Activated B cell treated with CpG ODN at 0.5 μM for 24 hours (primary cell): Measurements from ENCODE around the gene RFC5. TPM values are rescaled to one million over a fixed set of nuclear protein-coding genes. Genes with fewer than 3 reads are reported as not detected.

Experiments used
- ATAC-seq: fragments of 200-7000 bp; cut with Tn5 transposase; one replicate; pipeline ENCODE4 v1.10.0; 2021; ENCODE audit warnings: low read depth, mild to moderate bottlenecking, moderate library complexity
- CTCF ChIA-PET: fragments of 350-600 bp; sonication (Branson Sonifier 250); formaldehyde crosslinking; loops from one replicate; lab custom pipeline; 2021; ENCODE audit warnings: antibody characterized with exemption; lab: Charles Lee
- POLR2A ChIA-PET: fragments of 350-600 bp; sonication (Branson Sonifier 250); formaldehyde crosslinking; loops from one replicate; lab custom pipeline; 2021; ENCODE audit warnings: antibody characterized with exemption; lab: Charles Lee
- DNase-seq: peaks from one replicate; pipeline ENCODE4 v3.0.0; 2022
- H3K27ac Mint-ChIP-seq: one replicate; pipeline ENCODE4 v1.8.0; 2020; ENCODE audit warnings: mixed read lengths
- H3K27me3 Mint-ChIP-seq: one replicate; pipeline ENCODE4 v1.8.0; 2021; ENCODE audit warnings: mixed read lengths
- H3K36me3 Mint-ChIP-seq: one replicate; pipeline ENCODE4 v1.8.0; 2021; ENCODE audit warnings: low read depth, mixed read lengths
- H3K4me1 Mint-ChIP-seq: one replicate; pipeline ENCODE4 v1.8.0; 2021; ENCODE audit warnings: mixed read lengths
- H3K4me3 Mint-ChIP-seq: one replicate; pipeline ENCODE4 v1.8.0; 2020; ENCODE audit warnings: mild to moderate bottlenecking, mixed read lengths
- H3K9me3 Mint-ChIP-seq: one replicate; pipeline ENCODE4 v1.8.0; 2020; ENCODE audit warnings: mixed read lengths
- CTCF ChIP-seq: fragments of 200-600 bp; IDR thresholded peaks from one replicate; pipeline ENCODE4 v1.8.0; 2022; ENCODE audit warnings: antibody characterized with exemption, mild to moderate bottlenecking
- intact Hi-C: fragments of 100-400 bp; cut with micrococcal nuclease; formaldehyde crosslinking; loops from one replicate; pipeline ENCODE4 v1.15.1; 2024
- total RNA-seq: library from RNA; stranded (reverse); gene quantifications from 2 replicates; pipeline ENCODE4 v1.2.3, GENCODE V29; 2022

RFC5 gene
- total RNA-seq, 1 donor from 2014 or later, result 20.1 TPM

DNA sequence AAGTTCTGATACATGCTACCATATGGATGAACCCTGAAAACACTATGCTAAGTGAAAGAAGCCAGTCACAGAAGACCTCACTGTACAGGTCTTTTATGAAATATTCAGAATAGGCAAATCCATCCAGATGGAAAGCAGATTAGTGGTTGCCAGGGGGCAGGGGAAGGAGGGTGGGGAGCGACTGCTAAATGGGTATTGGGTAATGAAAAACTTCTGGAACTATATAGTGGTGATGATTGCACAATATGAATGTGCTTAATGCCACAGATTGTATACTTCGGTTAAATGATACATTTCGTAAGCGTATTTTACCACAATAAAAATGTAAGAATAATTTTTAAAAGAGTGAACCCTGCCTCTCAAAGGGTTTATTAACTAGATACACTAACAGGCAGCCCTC, 35.9 kb upstream of the RFC5 start:
- ChIA-PET POLR2A (no interaction called here), CTCF (no interaction called here)
- Mint-ChIP-seq H3K27me3 (peaks cover 4% of the 10 kb centered on the region), H3K9me3 (no peaks in the 10 kb centered on the region), H3K4me3 (no peak overlapping the region), H3K4me1 (no peaks in the 10 kb centered on the region), H3K27ac (no peak overlapping the region), H3K36me3 (no peaks in the 10 kb centered on the region)
- no peak for DNase-seq
- intact Hi-C loops, result no loop called here
- TF ChIP-seq CTCF, result no peak
- ATAC-seq, result no peak

DNA sequence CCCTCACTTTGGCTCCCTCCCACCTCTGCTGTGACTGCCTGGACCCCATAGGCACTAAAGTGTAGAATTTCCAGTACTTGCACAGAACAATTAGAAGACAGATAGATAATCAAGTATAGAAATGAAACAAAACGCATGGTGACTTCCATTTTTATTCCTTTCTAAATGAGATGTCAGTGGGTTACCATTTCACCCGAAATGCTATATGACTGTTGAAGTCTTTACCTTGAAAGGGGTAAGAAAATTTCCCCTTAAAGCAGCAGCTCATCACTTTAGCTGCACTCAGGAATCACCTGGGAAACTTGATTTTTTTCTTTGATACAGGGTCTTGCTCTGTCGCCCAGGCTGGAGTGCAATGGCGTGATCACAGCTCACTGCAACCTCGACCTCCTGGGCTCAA, 35.2 kb upstream of the RFC5 start:
- ChIA-PET POLR2A (no interaction called here), CTCF (no interaction called here)
- Mint-ChIP-seq H3K36me3 (no peaks in the 10 kb centered on the region), H3K27me3 (peaks cover 6% of the 10 kb centered on the region), H3K4me1 (no peaks in the 10 kb centered on the region), H3K4me3 (no peak overlapping the region), H3K9me3 (no peaks in the 10 kb centered on the region), H3K27ac (no peak overlapping the region)
- DNase-seq (no peak), ATAC-seq (no peak)
- intact Hi-C loops, result no loop called here
- TF ChIP-seq CTCF, result no peak

DNA sequence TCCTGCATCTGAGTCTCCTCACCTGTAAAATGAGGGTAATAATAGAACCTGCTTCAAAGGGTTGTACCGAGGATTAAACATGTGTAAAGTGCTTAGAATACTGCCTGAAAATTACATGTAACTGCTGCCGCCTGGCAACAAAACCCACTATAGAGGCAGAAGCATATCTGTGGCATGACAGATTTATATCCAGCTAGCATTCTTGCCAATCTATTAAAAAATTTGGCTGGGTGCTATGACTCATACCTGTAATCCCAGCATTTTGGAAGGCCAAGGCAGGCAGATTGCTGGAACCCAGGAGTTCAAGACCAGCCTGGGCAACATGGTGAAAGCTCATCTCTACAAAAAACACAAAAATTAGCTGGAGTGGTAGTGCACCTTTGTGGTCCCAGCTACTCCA, 31.3 kb upstream of the RFC5 start:
- Mint-ChIP-seq H3K9me3 (peaks cover 4% of the 10 kb centered on the region), H3K36me3 (no peaks in the 10 kb centered on the region), H3K4me3 (no peak overlapping the region), H3K4me1 (no peaks in the 10 kb centered on the region), H3K27me3 (peaks cover 4% of the 10 kb centered on the region), H3K27ac (no peak overlapping the region)
- intact Hi-C loops, result no loop called here
- TF ChIP-seq CTCF, result no peak
- DNase-seq, result no peak
- CTCF ChIA-PET, result no interaction called here
- POLR2A ChIA-PET, result no interaction called here
- ATAC-seq, result no peak

- Mint-ChIP-seq H3K27ac (no peak overlapping the region), H3K9me3 (peaks cover 4% of the 10 kb centered on the region), H3K4me3 (no peak overlapping the region), H3K4me1 (no peaks in the 10 kb centered on the region), H3K36me3 (no peaks in the 10 kb centered on the region), H3K27me3 (peaks cover 7% of the 10 kb centered on the region)
- ChIA-PET POLR2A (interaction anchor here (0.7 kb wide), 1 partner anchor 28 kb away, joined by 3 read pairs; no protein-coding TSS in a partner anchor), CTCF (no interaction called here)
- DNase-seq, result no peak
- intact Hi-C loops, result no loop called here
- no peak for TF ChIP-seq CTCF
- no peak for ATAC-seq
Observed at GRCh38 chr12:117986705-117987469, 29.6 kb upstream of the RFC5 start.

DNA sequence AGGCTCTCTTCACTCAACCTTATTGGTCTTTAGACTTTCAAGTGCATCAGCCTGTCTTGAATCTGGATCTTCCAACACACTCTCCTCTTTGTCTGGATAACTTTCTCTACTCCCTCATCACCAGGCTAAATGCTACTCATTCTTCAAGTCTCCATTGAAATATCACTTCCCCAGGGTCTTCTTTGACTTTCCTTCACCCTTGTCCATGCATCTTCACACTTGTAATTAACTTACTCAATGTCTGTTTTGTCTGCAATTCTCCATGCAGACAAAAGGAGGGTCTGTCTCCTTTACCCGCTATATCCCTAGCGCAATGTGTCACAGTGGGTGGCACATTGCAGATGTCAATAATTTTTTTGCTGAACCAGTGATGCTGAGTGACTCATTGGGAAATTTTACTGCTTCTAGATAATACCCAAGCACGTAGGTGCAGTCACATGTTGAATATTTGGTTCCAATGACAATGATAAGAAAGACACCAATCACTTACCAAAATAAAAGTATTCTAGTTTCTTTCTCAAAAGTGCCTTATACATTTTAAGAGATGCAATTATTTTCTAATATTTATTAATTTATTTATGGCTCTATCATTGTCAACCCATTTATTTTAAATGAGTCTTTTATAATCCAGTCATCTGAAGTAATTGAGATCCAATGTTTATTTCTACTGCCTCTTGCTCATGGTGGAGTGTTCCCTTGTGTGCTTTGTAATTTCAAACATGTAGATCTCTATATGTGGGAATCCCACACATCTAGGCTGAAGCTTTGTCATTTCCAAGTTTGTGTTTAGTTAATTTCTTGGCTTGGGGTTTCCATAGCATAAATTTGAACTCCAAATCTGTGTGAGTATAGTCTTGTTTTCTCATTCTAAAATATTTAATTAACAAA, 21.7 kb upstream of the RFC5 start:
- CTCF ChIA-PET, result no interaction called here
- DNase-seq (no peak), ATAC-seq (no peak)
- peaks cover 6% of the 10 kb centered on the region for H3K27me3 Mint-ChIP-seq
- no peaks in the 10 kb centered on the region for H3K4me1 Mint-ChIP-seq
- no peaks in the 10 kb centered on the region for H3K36me3 Mint-ChIP-seq
- no peak overlapping the region for H3K4me3 Mint-ChIP-seq
- H3K9me3 Mint-ChIP-seq, result peaks cover 9% of the 10 kb centered on the region
- POLR2A ChIA-PET, result interaction anchor here (0.6 kb wide), 1 partner anchor 151 kb away, joined by 3 read pairs; no protein-coding TSS in a partner anchor
- intact Hi-C loops, result no loop called here
- H3K27ac Mint-ChIP-seq, result no peak overlapping the region
- no peak for TF ChIP-seq CTCF
